Inferior parietal cortex (tissue), 1 donor: Measurements from ENCODE around the gene TMEM255B.
"Not testable (repeated sequence)": the region's sequence is repeated elsewhere in the genome, so short reads cannot be mapped to it uniquely, and the experiment has no call there.

Experiments used
- DNase-seq: peaks from one replicate; pipeline ENCODE4 v3.0.0-alpha.2; 2016; ENCODE audit errors: extremely low spot score

Gene TMEM255B

GRCh38 chr13:113734099-113734825 is 24.8 kb upstream of the TMEM255B start:
- DNase-seq: no peak

GRCh38 chr13:113734826-113735125 is 24.2 kb upstream of the TMEM255B start:
- DNase-seq: no peak

GRCh38 chr13:113735194-113735593 is 23.8 kb upstream of the TMEM255B start:
- no peak for DNase-seq

GRCh38 chr13:113735750-113736149 is 23.3 kb upstream of the TMEM255B start:
- DNase-seq: no peak

GRCh38 chr13:113736258-113736731 is 22.7 kb upstream of the TMEM255B start:
- DNase-seq: no peak

GRCh38 chr13:113737803-113738202 is 21.2 kb upstream of the TMEM255B start:
- no peak for DNase-seq

- DNase-seq: no peak
Observed at GRCh38 chr13:113739527-113740285, 19.3 kb upstream of the TMEM255B start.

GRCh38 chr13:113740286-113740556 is 18.8 kb upstream of the TMEM255B start:
- DNase-seq: no peak

GRCh38 chr13:113740661-113741060 is 18.4 kb upstream of the TMEM255B start:
- no peak for DNase-seq

- DNase-seq: no peak
Observed at GRCh38 chr13:113741191-113741668, 17.8 kb upstream of the TMEM255B start.

- no peak for DNase-seq
Observed at GRCh38 chr13:113742000-113742441, 17.0 kb upstream of the TMEM255B start.

GRCh38 chr13:113742445-113743120 is 16.4 kb upstream of the TMEM255B start:
- DNase-seq: no peak

GRCh38 chr13:113743366-113744195 is 15.4 kb upstream of the TMEM255B start:
- DNase-seq: no peak

GRCh38 chr13:113744197-113745000 is 14.6 kb upstream of the TMEM255B start:
- DNase-seq: no peak

GRCh38 chr13:113745059-113745458 is 14.0 kb upstream of the TMEM255B start:
- no peak for DNase-seq

GRCh38 chr13:113745500-113746142 is 13.4 kb upstream of the TMEM255B start:
- not testable (repeated sequence) for DNase-seq

GRCh38 chr13:113746143-113746525 is 12.9 kb upstream of the TMEM255B start:
- no peak for DNase-seq

- DNase-seq: no peak
Observed at GRCh38 chr13:113746671-113747070, 12.4 kb upstream of the TMEM255B start.

GRCh38 chr13:113747291-113747833 is 11.7 kb upstream of the TMEM255B start:
- no peak for DNase-seq
